SK-N-SH (cell line): ENCODE data around the gene HCAR2.

Source experiments
- CHD2 ChIP-seq: fragments of 150-350 bp; IDR thresholded peaks from 2 replicates; pipeline ENCODE4 v1.6.1; 2018; ENCODE audit warnings: low read length; ENCODE audit not compliant: partially characterized antibody
- CTCF ChIP-seq: fragments of 200-600 bp; sonication (generic); IDR thresholded peaks from 2 replicates; pipeline ENCODE4 v1.6.1; 2017; ENCODE audit warnings: antibody characterized with exemption, mild to moderate bottlenecking, moderate library complexity
- JUND ChIP-seq: IDR thresholded peaks from 2 replicates; pipeline ENCODE4 v1.4.0; 2012
- POLR2AphosphoS5 ChIP-seq: IDR thresholded peaks from 2 replicates; pipeline ENCODE4 v1.6.1; 2012; ENCODE audit warnings: low read depth, low read length
- SIN3A ChIP-seq: IDR thresholded peaks from 2 replicates; pipeline ENCODE4 v1.6.1; 2012; ENCODE audit warnings: low read depth, mild to moderate bottlenecking, low read length, moderate library complexity, borderline replicate concordance
- USF2 ChIP-seq: fragments of 150-350 bp; IDR thresholded peaks from 2 replicates; pipeline ENCODE4 v1.6.1; 2017; ENCODE audit warnings: antibody characterized with exemption, low read length, low read depth, borderline replicate concordance

GRCh38 chr12:122668268-122668667 is 34.9 kb downstream of the HCAR2 start:
- TF ChIP-seq JUND: no peak
- no peak for TF ChIP-seq SIN3A
- TF ChIP-seq CHD2: no peak
- TF ChIP-seq CTCF: no peak
- TF ChIP-seq USF2: no peak
- no peak for TF ChIP-seq POLR2AphosphoS5
